RWPE1 (cell line): Measurements from ENCODE around the gene CD72.

Experiments
- CTCF ChIA-PET: fragments of 350-600 bp; sonication (Branson Sonifier 250); formaldehyde crosslinking; extraction: SDS; loops from one replicate; lab custom pipeline; 2021; lab: Yijun Ruan, JAX
- POLR2A ChIA-PET: fragments of 400-600 bp; formaldehyde crosslinking; extraction: SDS; loops from one replicate; lab custom pipeline; 2020; ENCODE audit warnings: antibody characterized with exemption; ENCODE audit not compliant: low non-redundant PET; lab: Yijun Ruan, JAX
- DNase-seq: peaks from one replicate; pipeline ENCODE4 v3.0.0; 2012; ENCODE audit warnings: low spot score
- H3K27ac ChIP-seq: fragments of 450-650 bp; 2 replicates; pipeline ENCODE4 v1.5.1; 2017
- TF ChIP-seq, protein P1 (sequence below): fragments of 450-650 bp; conservative IDR thresholded peaks from 2 replicates; pipeline ENCODE4 v1.5.1; 2017; ENCODE audit warnings: low read depth, mild to moderate bottlenecking

The CD72 gene

DNA sequence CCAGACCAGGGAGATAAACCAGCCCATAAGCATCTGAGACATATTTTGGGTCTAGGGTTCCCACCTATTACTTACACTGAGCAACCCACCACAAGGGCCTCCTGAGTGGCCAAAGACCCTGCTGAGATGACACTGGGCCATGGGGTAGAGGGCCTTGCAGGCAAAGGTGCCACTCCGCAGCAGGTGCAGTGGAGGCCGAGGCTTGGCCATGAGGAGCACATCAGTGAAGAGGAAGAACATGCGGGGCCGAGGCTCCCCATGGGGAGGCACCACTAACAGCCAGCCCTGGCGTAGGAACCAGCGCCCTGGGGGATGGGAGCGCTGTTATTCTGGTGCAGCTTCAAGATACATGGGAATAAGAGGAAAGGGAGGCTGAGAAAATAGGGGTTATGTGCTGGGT is 44.2 kb upstream of the CD72 start:
- H3K27ac ChIP-seq, result peak overlapping the region; percentile 88
- TF ChIP-seq, protein P1, sequence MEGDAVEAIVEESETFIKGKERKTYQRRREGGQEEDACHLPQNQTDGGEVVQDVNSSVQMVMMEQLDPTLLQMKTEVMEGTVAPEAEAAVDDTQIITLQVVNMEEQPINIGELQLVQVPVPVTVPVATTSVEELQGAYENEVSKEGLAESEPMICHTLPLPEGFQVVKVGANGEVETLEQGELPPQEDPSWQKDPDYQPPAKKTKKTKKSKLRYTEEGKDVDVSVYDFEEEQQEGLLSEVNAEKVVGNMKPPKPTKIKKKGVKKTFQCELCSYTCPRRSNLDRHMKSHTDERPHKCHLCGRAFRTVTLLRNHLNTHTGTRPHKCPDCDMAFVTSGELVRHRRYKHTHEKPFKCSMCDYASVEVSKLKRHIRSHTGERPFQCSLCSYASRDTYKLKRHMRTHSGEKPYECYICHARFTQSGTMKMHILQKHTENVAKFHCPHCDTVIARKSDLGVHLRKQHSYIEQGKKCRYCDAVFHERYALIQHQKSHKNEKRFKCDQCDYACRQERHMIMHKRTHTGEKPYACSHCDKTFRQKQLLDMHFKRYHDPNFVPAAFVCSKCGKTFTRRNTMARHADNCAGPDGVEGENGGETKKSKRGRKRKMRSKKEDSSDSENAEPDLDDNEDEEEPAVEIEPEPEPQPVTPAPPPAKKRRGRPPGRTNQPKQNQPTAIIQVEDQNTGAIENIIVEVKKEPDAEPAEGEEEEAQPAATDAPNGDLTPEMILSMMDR, result no peak
- CTCF ChIA-PET, result no interaction called here
- POLR2A ChIA-PET, result interaction anchor here (1.0 kb wide), 1 partner anchor 54 kb away, joined by 3 read pairs; no protein-coding TSS in a partner anchor
- no peak for DNase-seq

DNA sequence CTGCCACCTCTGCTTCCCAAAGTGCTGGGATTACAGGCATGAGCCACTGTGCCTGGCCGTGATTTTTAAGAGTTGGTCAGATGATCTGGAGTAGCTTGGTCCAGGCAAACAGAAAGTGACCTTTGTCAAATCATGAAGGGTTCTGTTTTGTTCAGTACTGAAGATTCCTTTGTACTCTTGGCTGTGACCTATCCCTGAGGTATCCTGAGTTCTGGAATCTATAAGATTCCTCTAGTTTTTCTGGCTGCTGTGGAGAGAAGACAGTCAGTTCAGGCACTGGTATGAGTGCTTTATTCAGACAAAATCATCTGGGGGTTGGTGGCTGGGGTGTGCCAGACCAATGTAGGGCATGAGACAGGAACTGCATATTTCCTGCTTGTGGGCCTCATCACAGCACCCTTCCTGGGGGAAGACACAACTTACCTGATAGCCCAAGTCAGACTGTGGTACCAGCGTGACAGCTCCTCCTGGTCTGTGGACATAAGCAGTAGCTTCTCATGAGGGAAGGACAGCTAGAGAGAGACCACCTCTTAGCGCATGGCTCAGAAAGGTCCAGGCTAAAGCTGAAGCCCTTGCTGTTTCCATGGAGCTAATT is 43.6 kb upstream of the CD72 start:
- POLR2A ChIA-PET, result interaction anchor here (1.0 to 1.1 kb wide), 2 partner anchors 54 to 68 kb away, joined by 3 read pairs; no protein-coding TSS in a partner anchor
- DNase-seq, result no peak
- TF ChIP-seq, protein P1, result no peak
- peak overlapping the region; percentile 88 for H3K27ac ChIP-seq
- CTCF ChIA-PET, result interaction anchor here (0.6 to 1.1 kb wide), 5 partner anchors 74 to 172 kb away, joined by 3 to 10 read pairs (median 4); no protein-coding TSS in a partner anchor

DNA sequence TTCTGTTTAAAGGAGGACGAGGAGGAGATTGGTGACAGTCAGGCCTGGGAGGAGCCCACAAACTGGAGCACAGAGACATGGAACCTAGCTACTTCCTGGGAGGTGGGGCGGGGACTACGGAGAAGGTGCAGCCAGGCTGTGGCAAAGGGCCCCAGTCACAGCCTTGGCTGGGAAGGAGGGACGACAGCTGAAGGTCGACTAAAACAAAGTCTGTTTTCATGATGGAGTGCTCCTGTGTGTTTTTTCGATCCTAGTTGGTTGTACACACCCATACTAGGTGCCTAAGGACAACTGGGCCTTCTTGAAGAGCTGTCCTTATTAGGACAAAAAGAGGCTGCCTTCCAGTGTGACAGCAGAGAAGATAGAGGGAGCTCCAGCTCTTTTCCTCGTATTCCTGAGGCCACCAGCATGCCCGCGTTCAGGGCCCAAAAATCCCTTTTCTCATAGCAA is 42.8 kb upstream of the CD72 start:
- ChIA-PET POLR2A (interaction anchor here (0.7 to 1.1 kb wide), 3 partner anchors 28 to 69 kb away, joined by 3 read pairs; partner anchors contain the start of gene TPM2), CTCF (interaction anchor here (0.6 to 1.2 kb wide), 7 partner anchors 15 to 347 kb away, joined by 3 to 10 read pairs (median 4); no protein-coding TSS in a partner anchor)
- TF ChIP-seq, protein P1, result peak; percentile 54
- DNase-seq, result no peak
- peak overlapping the region; percentile 60 for H3K27ac ChIP-seq

DNA sequence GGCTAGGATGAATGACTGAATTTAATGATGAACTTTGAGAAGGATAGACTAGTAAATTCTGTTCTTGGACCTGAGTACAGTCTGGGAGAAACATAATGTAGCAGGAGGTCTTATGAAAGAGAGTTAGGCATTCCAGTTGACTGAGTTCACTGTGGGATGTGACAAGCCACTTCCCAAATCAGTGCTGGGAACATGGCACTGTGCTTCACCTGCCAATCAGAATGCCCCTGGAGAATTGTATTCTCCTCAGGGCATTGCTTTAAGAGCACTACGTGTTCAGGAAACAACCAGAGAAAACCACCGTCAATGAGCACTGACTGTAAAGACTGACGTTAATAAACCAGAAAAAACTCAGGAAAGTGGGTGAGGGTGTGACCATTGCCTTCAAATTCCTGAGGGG is 41.1 kb upstream of the CD72 start:
- ChIA-PET CTCF (interaction anchor here (0.7 to 2.9 kb wide), 5 partner anchors 12 to 78 kb away, joined by 3 to 21 read pairs (median 7); partner anchors contain the start of genes CREB3 and TLN1), POLR2A (no interaction called here)
- TF ChIP-seq, protein P1, result no peak
- H3K27ac ChIP-seq, result peak overlapping the region; percentile 60
- no peak for DNase-seq

DNA sequence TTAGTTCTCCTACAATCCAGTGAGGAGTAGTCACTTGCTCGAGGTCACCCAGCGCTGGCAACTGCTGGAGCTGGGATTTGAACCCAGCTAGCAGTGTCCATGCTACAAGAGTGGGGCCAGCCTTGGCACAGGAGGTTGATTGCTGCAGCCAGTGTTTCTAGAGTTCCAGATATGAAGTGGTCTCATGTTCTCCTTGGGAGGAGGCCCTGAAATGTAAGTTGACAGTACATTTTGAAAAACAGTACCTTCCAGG is 40.7 kb upstream of the CD72 start:
- CTCF ChIA-PET, result interaction anchor here (0.7 to 2.9 kb wide), 6 partner anchors 12 to 78 kb away, joined by 3 to 21 read pairs (median 8); partner anchors contain the start of genes CREB3 and TLN1
- DNase-seq, result no peak
- POLR2A ChIA-PET, result no interaction called here
- peak overlapping the region; percentile 92 for H3K27ac ChIP-seq
- TF ChIP-seq, protein P1, result no peak

DNA sequence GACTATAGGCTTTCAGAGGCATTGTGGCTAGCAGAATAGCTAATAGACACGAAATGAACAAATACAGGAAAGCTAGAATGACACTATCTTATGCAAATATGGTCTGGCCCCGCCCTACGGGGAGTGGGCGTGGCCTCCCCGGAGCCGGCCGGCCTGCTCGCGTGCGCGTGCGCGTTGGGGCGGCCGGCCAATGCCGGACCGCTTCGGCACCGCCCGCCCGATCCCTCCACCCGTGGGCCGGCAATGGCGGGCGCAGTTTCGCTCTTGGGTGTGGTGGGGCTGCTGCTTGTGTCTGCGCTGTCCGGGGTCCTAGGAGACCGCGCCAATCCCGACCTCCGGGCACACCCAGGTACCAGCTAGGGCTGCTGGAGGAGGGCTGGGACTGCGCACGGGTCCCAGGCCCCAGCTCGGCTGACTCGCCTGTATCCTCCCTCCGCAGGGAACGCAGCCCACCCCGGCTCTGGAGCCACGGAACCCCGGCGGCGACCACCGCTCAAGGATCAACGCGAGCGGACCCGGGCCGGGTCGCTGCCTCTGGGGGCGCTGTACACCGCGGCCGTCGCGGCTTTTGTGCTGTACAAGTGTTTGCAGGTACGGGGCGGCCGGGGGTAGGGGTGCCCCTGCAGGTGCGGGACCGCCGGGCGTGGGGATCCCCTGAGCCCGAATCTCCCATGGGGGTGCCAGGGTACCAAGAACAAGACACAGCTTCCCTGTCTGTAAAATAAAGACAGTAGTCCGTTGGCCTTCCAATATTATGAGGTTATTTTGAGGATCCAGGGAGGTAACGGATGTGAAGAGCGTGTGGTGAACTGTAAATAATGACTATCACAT is 40.1 kb upstream of the CD72 start, which contains the start of gene CCDC107:
CCDC107 (plus strand) TSS at position 156 of the 831 bp plus-strand sequence; CDS start at position 244, 88 bp downstream.
- H3K27ac ChIP-seq, result peak within 1 kb of the TSS; percentile 92
- TF ChIP-seq, protein P1, result peak; percentile 86
- DNase-seq, result peak; percentile 98
- ChIA-PET POLR2A (interaction anchor here (1.2 kb wide), 1 partner anchor 53 kb away, joined by 3 read pairs; the partner anchor contains the start of gene TESK1), CTCF (interaction anchor here (0.6 to 2.9 kb wide), 14 partner anchors 9 to 241 kb away, joined by 3 to 21 read pairs (median 4); partner anchors contain the start of genes CREB3, TLN1 and TPM2)
